Type B pancreatic cell (in vitro differentiated cells): ENCODE measurements around the gene NTN3. TPM values are rescaled to one million over a fixed set of nuclear protein-coding genes. Genes with fewer than 3 reads are reported as not detected.

Experiments used
- DNase-seq: peaks from one replicate; pipeline ENCODE4 v3.0.0; 2021; ENCODE audit warnings: mixed read lengths; ENCODE audit not compliant: unreplicated experiment; ENCODE audit errors: extremely low spot score
- H3K27ac Mint-ChIP-seq: 2 replicates; pipeline ENCODE4 v1.8.0; 2021; ENCODE audit warnings: mild to moderate bottlenecking, mixed read lengths
- H3K27me3 Mint-ChIP-seq: 2 replicates; pipeline ENCODE4 v1.8.0; 2021; ENCODE audit warnings: mixed read lengths
- H3K36me3 Mint-ChIP-seq: 2 replicates; pipeline ENCODE4 v1.8.0; 2021; ENCODE audit warnings: mixed read lengths
- H3K4me1 Mint-ChIP-seq: one replicate; pipeline ENCODE4 v1.8.0; 2021; ENCODE audit warnings: mixed read lengths; ENCODE audit not compliant: unreplicated experiment
- H3K4me3 Mint-ChIP-seq: 2 replicates; pipeline ENCODE4 v1.8.0; 2021; ENCODE audit warnings: mild to moderate bottlenecking, mixed read lengths
- H3K9me3 Mint-ChIP-seq: 2 replicates; pipeline ENCODE4 v1.8.0; 2021; ENCODE audit warnings: mixed read lengths
- total RNA-seq: library from RNA; stranded (reverse); gene quantifications from 2 replicates; pipeline ENCODE4 v1.2.1, GENCODE V29; 2021; ENCODE audit warnings: low replicate concordance
- TF ChIP-seq, protein P1 (sequence below): fragments of 200-600 bp; sonication (generic); conservative IDR thresholded peaks from 2 replicates; pipeline ENCODE4 v1.5.0; 2021; ENCODE audit warnings: antibody characterized with exemption, mild to moderate bottlenecking

Gene NTN3
- total RNA-seq, 1 donor from 2014 or later: 4.5 TPM

- H3K4me3 Mint-ChIP-seq: peak overlapping the region; percentile 86
- H3K9me3 Mint-ChIP-seq: no peaks in the 10 kb centered on the region
- H3K36me3 Mint-ChIP-seq: peaks cover 4% of the 10 kb centered on the region
- peaks cover 25% of the 10 kb centered on the region for H3K4me1 Mint-ChIP-seq
- TF ChIP-seq, protein P1, sequence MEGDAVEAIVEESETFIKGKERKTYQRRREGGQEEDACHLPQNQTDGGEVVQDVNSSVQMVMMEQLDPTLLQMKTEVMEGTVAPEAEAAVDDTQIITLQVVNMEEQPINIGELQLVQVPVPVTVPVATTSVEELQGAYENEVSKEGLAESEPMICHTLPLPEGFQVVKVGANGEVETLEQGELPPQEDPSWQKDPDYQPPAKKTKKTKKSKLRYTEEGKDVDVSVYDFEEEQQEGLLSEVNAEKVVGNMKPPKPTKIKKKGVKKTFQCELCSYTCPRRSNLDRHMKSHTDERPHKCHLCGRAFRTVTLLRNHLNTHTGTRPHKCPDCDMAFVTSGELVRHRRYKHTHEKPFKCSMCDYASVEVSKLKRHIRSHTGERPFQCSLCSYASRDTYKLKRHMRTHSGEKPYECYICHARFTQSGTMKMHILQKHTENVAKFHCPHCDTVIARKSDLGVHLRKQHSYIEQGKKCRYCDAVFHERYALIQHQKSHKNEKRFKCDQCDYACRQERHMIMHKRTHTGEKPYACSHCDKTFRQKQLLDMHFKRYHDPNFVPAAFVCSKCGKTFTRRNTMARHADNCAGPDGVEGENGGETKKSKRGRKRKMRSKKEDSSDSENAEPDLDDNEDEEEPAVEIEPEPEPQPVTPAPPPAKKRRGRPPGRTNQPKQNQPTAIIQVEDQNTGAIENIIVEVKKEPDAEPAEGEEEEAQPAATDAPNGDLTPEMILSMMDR: no peak
- H3K27ac Mint-ChIP-seq: no peak overlapping the region
- H3K27me3 Mint-ChIP-seq: peaks cover 9% of the 10 kb centered on the region
- DNase-seq: no peak
Measured at GRCh38 chr16:2472885-2473445, 1.9 kb downstream of the NTN3 start.

- no peak overlapping the region for H3K27ac Mint-ChIP-seq
- peaks cover 9% of the 10 kb centered on the region for H3K27me3 Mint-ChIP-seq
- peak overlapping the region; percentile 86 for H3K4me3 Mint-ChIP-seq
- H3K4me1 Mint-ChIP-seq: peaks cover 27% of the 10 kb centered on the region
- peaks cover 4% of the 10 kb centered on the region for H3K36me3 Mint-ChIP-seq
- no peaks in the 10 kb centered on the region for H3K9me3 Mint-ChIP-seq
- TF ChIP-seq, protein P1: no peak
- no peak for DNase-seq
Measured at GRCh38 chr16:2473446-2473926, 2.4 kb downstream of the NTN3 start.

GRCh38 chr16:2473999-2474876 lies 3.1 kb downstream of the NTN3 start:
- Mint-ChIP-seq H3K27ac (no peak overlapping the region), H3K4me3 (peak overlapping the region; percentile 80), H3K27me3 (peaks cover 9% of the 10 kb centered on the region), H3K36me3 (peaks cover 4% of the 10 kb centered on the region), H3K9me3 (no peaks in the 10 kb centered on the region), H3K4me1 (peaks cover 27% of the 10 kb centered on the region)
- no peak for DNase-seq
- TF ChIP-seq, protein P1: peak; percentile 51

DNA sequence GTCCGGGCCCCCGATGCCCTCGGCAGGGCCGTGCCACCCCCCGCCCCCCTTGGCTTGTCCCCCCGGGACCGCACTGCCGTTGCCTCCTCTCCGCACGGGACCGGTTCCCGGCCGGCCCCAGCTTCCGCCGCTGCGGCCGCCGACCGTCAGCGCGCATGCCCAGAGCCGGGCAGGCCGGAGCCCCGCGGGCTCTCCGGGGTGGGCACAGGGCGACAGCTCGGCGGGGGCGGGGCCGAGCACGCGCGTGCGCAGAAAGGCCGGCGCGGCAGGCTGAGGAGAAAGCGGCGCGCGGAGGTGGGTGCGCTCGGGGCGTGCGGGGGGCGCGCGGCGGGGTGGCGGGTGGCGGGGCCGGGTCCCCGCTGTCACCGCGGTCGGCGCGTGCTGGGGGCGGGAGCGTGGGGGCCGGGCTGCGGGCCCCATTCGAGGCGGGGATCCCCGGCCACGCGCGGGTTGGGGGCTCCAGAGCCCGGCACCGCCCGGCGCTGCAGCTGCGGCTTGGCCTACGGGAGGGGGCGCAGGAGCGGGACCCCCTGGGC lies 3.8 kb downstream of the NTN3 start, which contains the start of gene TBC1D24:
Gene TBC1D24, plus strand, starts transcription at position 251 of the 536 bp plus-strand sequence. CDS start 21,022 bp downstream, outside the sequence.
- Mint-ChIP-seq H3K9me3 (no peaks in the 10 kb centered on the region), H3K36me3 (peaks cover 4% of the 10 kb centered on the region), H3K27me3 (peaks cover 4% of the 10 kb centered on the region), H3K4me1 (peaks cover 24% of the 10 kb centered on the region), H3K27ac (peak within 1 kb of the TSS; percentile 67), H3K4me3 (peak within 1 kb of the TSS; percentile 82)
- TF ChIP-seq, protein P1: no peak
- DNase-seq: peak; percentile 91

DNA sequence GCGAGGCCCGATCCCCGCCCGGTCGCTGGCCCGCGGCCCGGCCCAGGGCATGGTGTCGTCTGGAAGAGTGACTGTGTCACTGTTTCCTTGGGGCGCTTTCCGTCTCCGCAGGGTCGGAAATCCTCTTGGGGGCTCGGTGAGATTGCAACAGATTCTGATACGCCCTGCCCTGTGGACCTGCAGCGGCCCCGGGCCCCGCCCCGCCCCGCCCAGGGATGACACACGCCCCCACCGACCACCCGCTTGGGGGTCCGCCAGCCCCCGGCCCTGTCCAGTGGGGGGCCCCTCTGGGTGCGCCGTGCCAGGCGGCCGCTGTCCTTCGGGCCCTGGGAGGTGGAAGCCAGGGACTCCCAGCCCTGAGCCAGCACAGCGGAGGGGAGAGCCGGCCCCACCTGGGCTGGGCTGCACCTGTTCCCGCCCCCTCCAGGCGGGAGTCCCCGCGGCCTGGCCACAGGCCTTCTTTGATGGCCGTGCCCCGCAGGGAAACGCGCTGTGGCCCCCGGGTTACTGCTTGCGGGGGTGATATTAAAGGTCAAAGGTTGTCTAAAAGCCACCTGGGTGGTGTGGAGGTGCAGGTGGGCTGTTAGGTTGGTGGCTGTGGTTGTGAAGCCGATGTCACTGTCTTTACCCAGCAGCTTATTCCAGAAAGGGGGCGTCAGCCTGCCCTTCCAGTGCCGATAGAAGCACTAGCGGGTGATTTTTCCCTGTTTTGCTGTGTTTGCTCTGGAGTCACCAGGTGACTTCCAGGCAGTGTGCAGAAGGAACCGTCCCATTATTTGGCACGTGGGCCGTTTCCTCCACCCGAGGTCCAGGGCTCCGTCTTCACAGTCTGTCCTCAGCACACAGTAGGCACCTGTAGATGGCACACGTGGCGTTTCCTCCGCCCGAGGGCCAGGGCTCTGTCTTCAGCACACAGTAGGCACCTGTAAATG lies 4.6 kb downstream of the NTN3 start:
- Mint-ChIP-seq H3K27me3 (no peaks in the 10 kb centered on the region), H3K4me1 (peaks cover 17% of the 10 kb centered on the region), H3K9me3 (no peaks in the 10 kb centered on the region), H3K27ac (peak overlapping the region; percentile 67), H3K36me3 (peaks cover 4% of the 10 kb centered on the region), H3K4me3 (peak overlapping the region; percentile 82)
- TF ChIP-seq, protein P1: no peak
- DNase-seq: no peak
